CD4-positive, alpha-beta memory T cell (primary cell): ENCODE results near the gene RBBP4. TPM values are rescaled to one million over a fixed set of nuclear protein-coding genes. Genes with fewer than 3 reads are reported as not detected.

Experiments
- CTCF ChIA-PET: fragments of 350-600 bp; sonication (Branson Sonifier 250); formaldehyde crosslinking; loops from one replicate; lab custom pipeline; 2021; ENCODE audit warnings: inconsistent platforms; ENCODE audit not compliant: partially characterized antibody; lab: Charles Lee
- POLR2A ChIA-PET: fragments of 350-600 bp; sonication (Branson Sonifier 250); formaldehyde crosslinking; loops from one replicate; lab custom pipeline; 2021; ENCODE audit not compliant: partially characterized antibody; lab: Charles Lee
- DNase-seq, 5 donors: peaks; one replicate each; pipeline versions ENCODE4 v3.0.0 to v3.0.0-alpha.2; 2020 to 2022; ENCODE audit warnings: mixed read lengths in 1 of 5
- H3K27ac ChIP-seq: one replicate; pipeline ENCODE4 v1.7.0; 2013; ENCODE audit warnings: low read depth, low read length
- H3K27me3 ChIP-seq: 2 replicates; pipeline ENCODE4 v1.7.0; 2013; ENCODE audit warnings: mild to moderate bottlenecking, low read length, moderate library complexity; ENCODE audit not compliant: insufficient read depth
- H3K36me3 ChIP-seq: 2 replicates; pipeline ENCODE4 v1.7.0; 2013; ENCODE audit warnings: mild to moderate bottlenecking, low read length, moderate library complexity; ENCODE audit not compliant: insufficient read depth
- H3K4me1 ChIP-seq: 2 replicates; pipeline ENCODE4 v1.7.0; 2013; ENCODE audit warnings: mild to moderate bottlenecking, low read length, moderate library complexity; ENCODE audit not compliant: insufficient read depth
- H3K4me3 ChIP-seq, 2 donors: one replicate each; pipeline ENCODE4 v1.7.0; 2013; ENCODE audit warnings: low read length in 2 of 2, mild to moderate bottlenecking in 1 of 2
- H3K9me3 ChIP-seq, 2 donors: one replicate each; pipeline ENCODE4 v1.7.0; 2013; ENCODE audit warnings: low read length in 2 of 2, control low read depth in 1 of 2; ENCODE audit not compliant: control insufficient read depth in 1 of 2
- H3K27ac Mint-ChIP-seq, 7 donors: one replicate each; pipeline ENCODE4 v1.8.0; 2020 to 2021; ENCODE audit warnings: mixed read lengths in 7 of 7, mild to moderate bottlenecking in 6 of 7, inconsistent platforms in 3 of 7, moderate library complexity in 3 of 7
- H3K27me3 Mint-ChIP-seq, 2 donors: one replicate each; pipeline ENCODE4 v1.8.0; 2020 to 2021; ENCODE audit warnings: mixed read lengths in 2 of 2
- H3K36me3 Mint-ChIP-seq, 2 donors: one replicate each; pipeline ENCODE4 v1.8.0; 2020 to 2021; ENCODE audit warnings: mixed read lengths in 2 of 2, inconsistent platforms in 1 of 2, mild to moderate bottlenecking in 1 of 2
- H3K4me1 Mint-ChIP-seq, 4 donors: one replicate each; pipeline ENCODE4 v1.8.0; 2020 to 2021; ENCODE audit warnings: mixed read lengths in 4 of 4, mild to moderate bottlenecking in 1 of 4
- H3K4me3 Mint-ChIP-seq, 8 donors: one replicate each; pipeline ENCODE4 v1.8.0; 2020 to 2021; ENCODE audit warnings: mixed read lengths in 8 of 8, mild to moderate bottlenecking in 7 of 8, moderate library complexity in 6 of 8, inconsistent platforms in 3 of 8
- H3K9me3 Mint-ChIP-seq, 8 donors: one replicate each; pipeline ENCODE4 v1.8.0; 2020 to 2021; ENCODE audit warnings: mixed read lengths in 8 of 8, mild to moderate bottlenecking in 5 of 8, inconsistent platforms in 3 of 8, moderate library complexity in 1 of 8
- intact Hi-C: fragments of 100-400 bp; cut with micrococcal nuclease; formaldehyde crosslinking; loops from one replicate; pipeline ENCODE4 v1.15.1; 2023
- polyA plus RNA-seq, 2 donors: library from polyadenylated mRNA; unstranded; fragments of 300-500 nt; fragmentation: Illumina TruSeq; gene quantifications; one replicate each; pipeline ENCODE4 v1.2.3, GENCODE V29; 2021
- total RNA-seq, 2 experiments: library from RNA; stranded (reverse); gene quantifications; one replicate each; pipeline ENCODE4 v1.2.3, GENCODE V29; 2021

RBBP4 gene
- total and polyA plus RNA-seq, 4 experiments from 2014 or later = 185 to 374 (median 216) TPM

- Histone ChIP-seq H3K4me1 (peaks cover 8% of the 10 kb centered on the region), H3K27me3 (no peaks in the 10 kb centered on the region), H3K4me3 (no peak overlapping the region), H3K9me3 (no peaks in the 10 kb centered on the region), H3K36me3 (no peaks in the 10 kb centered on the region), H3K27ac (no peak overlapping the region)
- H3K27ac Mint-ChIP-seq = peak overlapping the region in 3 of 7 donors; percentile 15 to 42 (median 39)
- peaks cover 0 to 7% (median 6%) of the 10 kb centered on the region in 4 donors for H3K4me1 Mint-ChIP-seq
- CTCF ChIA-PET = no interaction called here
- H3K27me3 Mint-ChIP-seq = peaks cover 3 to 8% of the 10 kb centered on the region in 2 donors
- intact Hi-C loops = no loop called here
- no peaks in the 10 kb centered on the region for H3K9me3 Mint-ChIP-seq
- no peaks in the 10 kb centered on the region for H3K36me3 Mint-ChIP-seq
- DNase-seq = no peak
- POLR2A ChIA-PET = no interaction called here
- H3K4me3 Mint-ChIP-seq = no peak overlapping the region
Measured at GRCh38 chr1:32724678-32725614, 73.9 kb downstream of the RBBP4 start.

GRCh38 chr1:32725615-32725982 is 74.6 kb downstream of the RBBP4 start:
- POLR2A ChIA-PET = no interaction called here
- CTCF ChIA-PET = no interaction called here

GRCh38 chr1:32727876-32728275 is 76.9 kb downstream of the RBBP4 start:
- CTCF ChIA-PET = interaction anchor here (2.5 kb wide), 1 partner anchor 15 kb away, joined by 25 read pairs; no protein-coding TSS in a partner anchor

More at GRCh38 chr1:32725615-32725982, 74.6 kb downstream of the RBBP4 start:
- intact Hi-C loops = no loop called here
- Histone ChIP-seq H3K9me3 (no peaks in the 10 kb centered on the region), H3K36me3 (no peaks in the 10 kb centered on the region), H3K4me3 (no peak overlapping the region), H3K27ac (no peak overlapping the region), H3K4me1 (peaks cover 8% of the 10 kb centered on the region), H3K27me3 (no peaks in the 10 kb centered on the region)
- H3K4me1 Mint-ChIP-seq = peaks cover 0 to 7% (median 6%) of the 10 kb centered on the region in 4 donors
- no peak overlapping the region for H3K4me3 Mint-ChIP-seq
- H3K27me3 Mint-ChIP-seq = peaks cover 3 to 6% of the 10 kb centered on the region in 2 donors
- H3K36me3 Mint-ChIP-seq = no peaks in the 10 kb centered on the region
- H3K9me3 Mint-ChIP-seq = no peaks in the 10 kb centered on the region
- H3K27ac Mint-ChIP-seq = no peak overlapping the region
- DNase-seq = no peak

GRCh38 chr1:32728413-32729077 is 77.5 kb downstream of the RBBP4 start:
- no peaks in the 10 kb centered on the region for H3K9me3 Mint-ChIP-seq
- peaks cover 9 to 15% (median 13%) of the 10 kb centered on the region in 4 donors for H3K4me1 Mint-ChIP-seq
- Histone ChIP-seq H3K4me1 (peaks cover 13% of the 10 kb centered on the region), H3K4me3 (no peak overlapping the region), H3K36me3 (no peaks in the 10 kb centered on the region), H3K27me3 (no peaks in the 10 kb centered on the region), H3K27ac (no peak overlapping the region), H3K9me3 (no peaks in the 10 kb centered on the region)
- H3K4me3 Mint-ChIP-seq = no peak overlapping the region
- no peaks in the 10 kb centered on the region for H3K36me3 Mint-ChIP-seq
- intact Hi-C loops = no loop called here
- no peak overlapping the region for H3K27ac Mint-ChIP-seq
- ChIA-PET CTCF (interaction anchor here (2.5 kb wide), 1 partner anchor 16 kb away, joined by 25 read pairs; no protein-coding TSS in a partner anchor), POLR2A (interaction anchor here (1.3 kb wide), 1 partner anchor 16 kb away, joined by 3 read pairs; no protein-coding TSS in a partner anchor)
- DNase-seq = no peak
- H3K27me3 Mint-ChIP-seq = peaks cover 0 to 6% of the 10 kb centered on the region in 2 donors

More at GRCh38 chr1:32727876-32728275, 76.9 kb downstream of the RBBP4 start:
- no peaks in the 10 kb centered on the region for H3K36me3 ChIP-seq
- Mint-ChIP-seq H3K9me3 (no peaks in the 10 kb centered on the region), H3K4me1 (peaks cover 9 to 15% (median 12%) of the 10 kb centered on the region in 4 donors), H3K4me3 (no peak overlapping the region), H3K36me3 (no peaks in the 10 kb centered on the region), H3K27ac (peak overlapping the region in 1 of 7 donors; percentile 1), H3K27me3 (peaks cover 0 to 6% of the 10 kb centered on the region in 2 donors)
- POLR2A ChIA-PET = no interaction called here
- no peak for DNase-seq
- no peak overlapping the region for H3K27ac ChIP-seq
- intact Hi-C loops = no loop called here
- H3K27me3 ChIP-seq = no peaks in the 10 kb centered on the region
- peaks cover 13% of the 10 kb centered on the region for H3K4me1 ChIP-seq
- H3K9me3 ChIP-seq = no peaks in the 10 kb centered on the region
- no peak overlapping the region for H3K4me3 ChIP-seq

GRCh38 chr1:32729254-32730046 is 78.4 kb downstream of the RBBP4 start:
- H3K36me3 ChIP-seq = no peaks in the 10 kb centered on the region
- H3K4me3 ChIP-seq = no peak overlapping the region
- H3K27ac ChIP-seq = no peak overlapping the region
- Mint-ChIP-seq H3K4me3 (no peak overlapping the region), H3K27ac (peak overlapping the region in 1 of 7 donors; percentile 36), H3K27me3 (peaks cover 0 to 5% of the 10 kb centered on the region in 2 donors), H3K36me3 (no peaks in the 10 kb centered on the region), H3K4me1 (peaks cover 9 to 15% (median 13%) of the 10 kb centered on the region in 4 donors), H3K9me3 (no peaks in the 10 kb centered on the region)
- CTCF ChIA-PET = interaction anchor here (0.5 to 2.5 kb wide), 3 partner anchors 17 to 32 kb away, joined by 3 to 25 read pairs (median 3); no protein-coding TSS in a partner anchor
- no peaks in the 10 kb centered on the region for H3K9me3 ChIP-seq
- intact Hi-C loops = no loop called here
- peaks cover 13% of the 10 kb centered on the region for H3K4me1 ChIP-seq
- no peaks in the 10 kb centered on the region for H3K27me3 ChIP-seq
- DNase-seq = no peak
- POLR2A ChIA-PET = interaction anchor here (1.3 kb wide), 1 partner anchor 17 kb away, joined by 3 read pairs; no protein-coding TSS in a partner anchor

GRCh38 chr1:32733582-32734321 is 82.7 kb downstream of the RBBP4 start:
- peaks cover 0 to 2% of the 10 kb centered on the region in 2 donors for H3K27me3 Mint-ChIP-seq
- H3K4me3 Mint-ChIP-seq = no peak overlapping the region
- no peaks in the 10 kb centered on the region for H3K27me3 ChIP-seq
- H3K9me3 ChIP-seq = no peaks in the 10 kb centered on the region
- peaks cover 5% of the 10 kb centered on the region for H3K4me1 ChIP-seq
- H3K9me3 Mint-ChIP-seq = no peaks in the 10 kb centered on the region
- H3K27ac ChIP-seq = no peak overlapping the region
- no peaks in the 10 kb centered on the region for H3K36me3 ChIP-seq
- intact Hi-C loops = no loop called here
- H3K27ac Mint-ChIP-seq = no peak overlapping the region
- POLR2A ChIA-PET = no interaction called here
- peaks cover 6 to 10% (median 8%) of the 10 kb centered on the region in 4 donors for H3K4me1 Mint-ChIP-seq
- H3K4me3 ChIP-seq = no peak overlapping the region
- DNase-seq = no peak
- CTCF ChIA-PET = interaction anchor here (0.5 to 1.8 kb wide), 3 partner anchors 22 to 99 kb away, joined by 3 to 7 read pairs (median 3); no protein-coding TSS in a partner anchor
- no peaks in the 10 kb centered on the region for H3K36me3 Mint-ChIP-seq
